H1 (cell line): ENCODE results near the gene ELAVL1. TPM values are rescaled to one million over a fixed set of nuclear protein-coding genes. Genes with fewer than 3 reads are reported as not detected.

Experiments
- CTBP2 ChIP-seq: IDR thresholded peaks from 2 replicates; pipeline ENCODE4 v1.7.0; 2011; ENCODE audit warnings: borderline replicate concordance, mild to moderate bottlenecking, moderate library complexity, mixed read lengths, low read length; ENCODE audit not compliant: insufficient read depth, insufficient read length
- RBBP5 ChIP-seq: IDR thresholded peaks from 2 replicates; pipeline ENCODE4 v1.7.1; 2012; ENCODE audit warnings: low read depth, mild to moderate bottlenecking, inconsistent platforms, low read length, moderate library complexity, borderline replicate concordance
- polyA plus RNA-seq, 7 experiments: library from polyadenylated mRNA; depleted of rRNA in 3 of 7; stranded (reverse) in 5 of 7; unstranded in 2 of 7; fragments of >200 nt in 5 of 7; fragments of 200-250 nt in 2 of 7; gene quantifications; 1 replicate in 5 of 7; 2 replicates in 1 of 7; 4 replicates in 1 of 7; pipeline versions ENCODE4 v1.2.1 to v1.2.3, GENCODE V29; 2011 to 2013; ENCODE audit warnings: missing spikeins in 2 of 7, mixed read lengths in 2 of 7
- total RNA-seq: library from RNA; stranded (reverse); fragmentation: NEBNext Ultra II Directional; extraction: Animal tissue kit (Norgen Biotek cat#: 25700); gene quantifications from 2 replicates; pipeline ENCODE4 v1.2.1, GENCODE V29; 2021

ELAVL1 gene
- total and polyA plus RNA-seq, 2 of the 8 experiments (the other 6 are each of a cell fraction or from before 2014, with no cell fraction given) = 56.7 to 163 TPM

DNA sequence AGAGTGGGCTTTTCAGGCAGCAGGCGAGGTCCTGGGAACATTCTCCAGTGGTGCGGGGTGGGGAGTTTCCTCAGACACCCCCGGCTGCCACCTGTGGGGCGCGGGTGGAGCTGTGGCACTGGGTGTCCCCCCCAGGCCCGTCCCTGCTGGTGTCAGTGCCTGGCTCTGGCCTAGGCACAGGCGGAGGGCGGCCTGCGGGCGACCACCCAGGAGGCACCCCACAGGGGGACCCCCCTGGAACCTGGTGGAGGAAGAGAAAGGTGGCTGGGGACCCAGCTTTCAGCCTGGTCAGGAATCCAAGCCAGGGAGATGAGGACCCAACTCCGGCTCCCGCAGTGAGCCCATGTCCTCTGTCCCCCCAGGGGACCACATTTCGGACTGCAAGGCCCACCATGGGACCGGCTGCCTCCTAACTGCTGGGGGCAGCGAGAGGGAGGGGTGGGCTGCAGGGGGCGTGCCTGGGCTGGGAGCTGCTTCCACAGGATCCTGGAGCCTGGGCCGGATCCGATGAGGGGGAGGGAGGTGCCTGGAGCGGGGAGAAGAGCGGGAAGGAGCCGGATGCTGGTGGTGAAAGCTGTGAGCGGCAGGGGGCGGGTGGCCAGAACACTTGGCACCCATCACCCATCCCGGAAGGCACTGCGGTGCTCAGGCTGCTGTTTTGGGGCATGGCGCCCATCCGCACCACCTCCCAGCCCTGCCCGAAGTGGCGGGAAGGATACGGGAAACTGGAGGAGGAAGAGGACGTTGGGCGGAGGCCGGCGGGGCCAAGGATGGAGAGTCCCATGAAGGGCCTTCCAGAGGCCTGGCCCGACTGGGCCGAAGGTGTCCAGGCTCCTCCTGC lies 74.0 kb downstream of the ELAVL1 start (continued):
- TF ChIP-seq CTBP2 = no peak
- TF ChIP-seq RBBP5 = no peak
